ENCODE results near the gene GLIS1.

GRCh38 chr1:53483170-53483569 is 255.8 kb downstream of the GLIS1 start:
- TF ChIP-seq TAF1 (IDR thresholded peaks at IDR 0.05; ENCODE audit: low read depth, low read length) (no peak), CTCF (IDR thresholded peaks at IDR 0.05; ENCODE audit: control extremely low read depth in 1 of 3, insufficient read depth in 1 of 3, low read depth in 1 of 3, low read length in 3 of 3) (no peak), POLR2AphosphoS5 (IDR thresholded peaks at IDR 0.05; ENCODE audit: low read depth, low read length) (no peak), POLR2A (IDR thresholded peaks at IDR 0.05; ENCODE audit: control extremely low read depth in 1 of 2, low read depth in 2 of 2, low read length in 2 of 2) (no peak), EP300 (IDR thresholded peaks at IDR 0.05; ENCODE audit: borderline replicate concordance in 1 of 2, low read depth in 2 of 2, low read length in 2 of 2) (no peak), EZH2 (IDR thresholded peaks at IDR 0.05; ENCODE audit: low read depth, low read length, severe bottlenecking) (no peak), RNF2 (IDR thresholded peaks at IDR 0.05; ENCODE audit: borderline replicate concordance, low read depth, low read length, missing control alignments, poor library complexity, severe bottlenecking) (no peak), JUND (IDR thresholded peaks at IDR 0.05; ENCODE audit: low read length) (no peak), RAD21 (IDR thresholded peaks at IDR 0.05 in 1 of 2, conservative IDR thresholded peaks at IDR 0.05 in 1 of 2; ENCODE audit: low read depth in 2 of 2, low read length in 2 of 2) (no peak), EGR1 (IDR thresholded peaks at IDR 0.05; ENCODE audit: borderline replicate concordance, low read depth, low read length) (no peak), ASH2L (IDR thresholded peaks at IDR 0.05; ENCODE audit: low read length) (no peak), CEBPB (IDR thresholded peaks at IDR 0.05; ENCODE audit: low read depth, low read length) (no peak), ZNF274 (IDR thresholded peaks at IDR 0.05; ENCODE audit: borderline replicate concordance, extremely low read depth, low read length) (no peak)

Measured in H1 (cell line).